Testis (tissue), 3 donors: ENCODE measurements around the gene CEBPE. TPM values are rescaled to one million over a fixed set of nuclear protein-coding genes. Genes with fewer than 3 reads are reported as not detected.

ENCODE experiments used
- DNase-seq: peaks from one replicate; pipeline ENCODE4 v3.0.0-alpha.2; 2019
- H3K27ac ChIP-seq, 2 donors: fragments of 200-600 bp; sonication (generic); one replicate each; pipeline ENCODE4 v1.5.1; 2019
- H3K27me3 ChIP-seq: fragments of 200-600 bp; sonication (generic); one replicate; pipeline ENCODE4 v1.5.1; 2019
- H3K36me3 ChIP-seq: fragments of 200-600 bp; sonication (generic); one replicate; pipeline ENCODE4 v1.5.1; 2017; ENCODE audit warnings: low read depth; ENCODE audit errors: missing control alignments
- H3K4me1 ChIP-seq: fragments of 200-600 bp; sonication (generic); one replicate; pipeline ENCODE4 v1.5.1; 2019
- H3K4me3 ChIP-seq, 2 donors: fragments of 200-600 bp; sonication (generic); one replicate each; pipeline ENCODE4 v1.5.1; 2017 to 2019
- H3K9me3 ChIP-seq: fragments of 200-600 bp; sonication (generic); one replicate; pipeline ENCODE4 v1.5.1; 2017
- CTCF ChIP-seq, 3 experiments: fragments of 450-650 bp in 2 of 3; fragments of 200-600 bp in 1 of 3; sonication (generic) in 1 of 3; IDR thresholded peaks; one replicate each; pipeline ENCODE4 v1.5.1; 2016 to 2019; ENCODE audit warnings: antibody characterized with exemption in 3 of 3, mild to moderate bottlenecking in 2 of 3, moderate library complexity in 1 of 3
- POLR2A ChIP-seq: fragments of 450-650 bp; IDR thresholded peaks from one replicate; pipeline ENCODE4 v1.6.1; 2017; ENCODE audit warnings: antibody characterized with exemption, mild to moderate bottlenecking, moderate library complexity
- WGBS, 2 donors: methylation state at CpG; one replicate each; pipeline ENCODE4 v1.1.5; 2018; 5-methylcytosine and 5-hydroxymethylcytosine counted together
- intact Hi-C: fragments of 100-400 bp; cut with DNase I; formaldehyde crosslinking; loops from one replicate; pipeline ENCODE4 v1.15.1; 2023; ENCODE audit warnings: low total_unique reads
- polyA plus RNA-seq: library from polyadenylated mRNA; stranded (reverse); fragments of 350-450 nt; fragmentation: Illumina TruSeq; extraction: RNeasy Lipid Tissue Mini Kit (QIAGEN cat#74804); gene quantifications from one replicate; pipeline ENCODE4 v1.2.3, GENCODE V29; 2014; ENCODE audit warnings: low read depth, low replicate concordance; ENCODE audit not compliant: insufficient read depth
- total RNA-seq, 2 donors: library from RNA; depleted of rRNA; stranded (reverse); fragments of >200 nt; gene quantifications; one replicate each; pipeline ENCODE4 v1.2.3, GENCODE V29; 2016

Gene CEBPE
- total and polyA plus RNA-seq, 3 donors from 2014 or later, result 0.19 to 0.24 TPM; not detected in 1

- H3K27me3 ChIP-seq, result no peaks in the 10 kb centered on the region
- no peak for TF ChIP-seq POLR2A
- no peak for TF ChIP-seq CTCF (IDR thresholded peaks at IDR 0.05)
- peaks cover 11% of the 10 kb centered on the region for H3K4me1 ChIP-seq
- 69 to 72% methylated on average over 12 to 32 of the region's 32 CpGs for WGBS, 2 donors
- H3K9me3 ChIP-seq, result no peaks in the 10 kb centered on the region
- intact Hi-C loops, result no loop called here
- DNase-seq, result no peak
- H3K36me3 ChIP-seq, result no peaks in the 10 kb centered on the region
- H3K27ac ChIP-seq, result no peak overlapping the region
- no peak overlapping the region for H3K4me3 ChIP-seq
Measured at GRCh38 chr14:23117371-23118020, 1.6 kb downstream of the CEBPE start.

GRCh38 chr14:23115918-23116317 is 3.1 kb downstream of the CEBPE start:
- 85 to 96% methylated on average over 5 of the region's 5 CpGs for WGBS, 2 donors
- no peak for DNase-seq
- intact Hi-C loops, result no loop called here
- H3K27ac ChIP-seq, result no peak overlapping the region
- H3K36me3 ChIP-seq, result no peaks in the 10 kb centered on the region
- H3K4me3 ChIP-seq, result no peak overlapping the region
- H3K27me3 ChIP-seq, result no peaks in the 10 kb centered on the region
- TF ChIP-seq POLR2A (no peak), CTCF (IDR thresholded peaks at IDR 0.05) (no peak)
- H3K9me3 ChIP-seq, result no peaks in the 10 kb centered on the region
- peaks cover under 1% of the 10 kb centered on the region for H3K4me1 ChIP-seq

- WGBS, 2 donors, result 84 to 92% methylated on average over 9 to 10 of the region's 10 CpGs
- no peaks in the 10 kb centered on the region for H3K36me3 ChIP-seq
- no peak overlapping the region for H3K27ac ChIP-seq
- intact Hi-C loops, result no loop called here
- no peak overlapping the region for H3K4me3 ChIP-seq
- no peak for DNase-seq
- no peaks in the 10 kb centered on the region for H3K27me3 ChIP-seq
- no peaks in the 10 kb centered on the region for H3K4me1 ChIP-seq
- H3K9me3 ChIP-seq, result no peaks in the 10 kb centered on the region
- TF ChIP-seq POLR2A (no peak), CTCF (IDR thresholded peaks at IDR 0.05) (no peak)
Measured at GRCh38 chr14:23115039-23115731, 3.9 kb downstream of the CEBPE start.

- Histone ChIP-seq H3K27ac (no peak overlapping the region), H3K9me3 (no peaks in the 10 kb centered on the region)
Measured at GRCh38 chr14:23114669-23115038, 4.4 kb downstream of the CEBPE start.

More at GRCh38 chr14:23114669-23115038, 4.4 kb downstream of the CEBPE start:
- no peaks in the 10 kb centered on the region for H3K36me3 ChIP-seq
- DNase-seq, result no peak
- TF ChIP-seq POLR2A (no peak), CTCF (IDR thresholded peaks at IDR 0.05) (no peak)
- no peak overlapping the region for H3K4me3 ChIP-seq
- intact Hi-C loops, result no loop called here
- 77 to 93% methylated on average over 2 to 4 of the region's 4 CpGs for WGBS, 2 donors
- H3K27me3 ChIP-seq, result no peaks in the 10 kb centered on the region
- no peaks in the 10 kb centered on the region for H3K4me1 ChIP-seq
